Astrocyte (in vitro differentiated cells and primary cell): ENCODE data around the gene HECW1.

Source experiments
- CTCF ChIP-seq: IDR thresholded peaks from 2 replicates; pipeline ENCODE4 v1.5.1; 2011; ENCODE audit warnings: low read depth, mild to moderate bottlenecking, inconsistent platforms, low read length, moderate library complexity; ENCODE audit not compliant: insufficient read depth
- EZH2 ChIP-seq: IDR thresholded peaks from 2 replicates; pipeline ENCODE4 v1.6.1; 2012; ENCODE audit warnings: mild to moderate bottlenecking, low read length, inconsistent platforms; ENCODE audit not compliant: insufficient read depth

- TF ChIP-seq CTCF (no peak), EZH2 (no peak)
Measured at GRCh38 chr7:43589133-43589478, 476.7 kb downstream of the HECW1 start.
